ENCODE results near the gene LAMC2. TPM values are rescaled to one million over a fixed set of nuclear protein-coding genes. Genes with fewer than 3 reads are reported as not detected.

LAMC2 gene
- total and polyA plus RNA-seq, 7 donors = 0.25 to 1.3 (median 0.99) TPM

- ATAC-seq (no peak), DNase-seq (no peak)
- no peaks in the 10 kb centered on the region for H3K4me1 ChIP-seq
- H3K9me3 ChIP-seq = no peaks in the 10 kb centered on the region
- peaks cover 0 to 7% (median 3%) of the 10 kb centered on the region in 3 donors for H3K27me3 ChIP-seq (ENCODE audit: insufficient read depth in 3 of 3, low read length in 2 of 3)
- intact Hi-C loops (cut with DNase I) = no loop called here
- TF ChIP-seq CTCF (IDR thresholded peaks at IDR 0.05) = no peak
- H3K4me3 ChIP-seq = no peak overlapping the region
- no peak overlapping the region for H3K27ac ChIP-seq
- 77 to 79% (median 78%) methylated on average over 9 of the region's 9 CpGs for WGBS, 3 donors
- no peaks in the 10 kb centered on the region for H3K36me3 ChIP-seq (ENCODE audit: insufficient read depth in 1 of 2, low read depth in 1 of 2)
These were observed 14.4 kb downstream of the LAMC2 start for GRCh38 chr1:183200451-183200850.

- Histone ChIP-seq H3K4me1 (no peaks in the 10 kb centered on the region), H3K9me3 (no peaks in the 10 kb centered on the region), H3K27me3 (ENCODE audit: insufficient read depth in 3 of 3, low read length in 2 of 3) (peaks cover 0 to 7% (median 3%) of the 10 kb centered on the region in 3 donors), H3K27ac (no peak overlapping the region), H3K4me3 (no peak overlapping the region), H3K36me3 (ENCODE audit: insufficient read depth in 1 of 2, low read depth in 1 of 2) (no peaks in the 10 kb centered on the region)
- TF ChIP-seq CTCF (IDR thresholded peaks at IDR 0.05) = no peak
- 55 to 96% (median 56%) methylated on average over 3 of the region's 3 CpGs for WGBS, 3 donors
- ATAC-seq = no peak
- DNase-seq = no peak
- intact Hi-C loops (cut with DNase I) = no loop called here
These were observed 17.0 kb downstream of the LAMC2 start for GRCh38 chr1:183203094-183203493.

- TF ChIP-seq CTCF (IDR thresholded peaks at IDR 0.05) = no peak
- 48 to 58% (median 52%) methylated on average over 3 of the region's 3 CpGs for WGBS, 3 donors
- Histone ChIP-seq H3K36me3 (ENCODE audit: insufficient read depth in 1 of 2, low read depth in 1 of 2) (no peaks in the 10 kb centered on the region), H3K4me1 (no peaks in the 10 kb centered on the region), H3K27ac (no peak overlapping the region), H3K27me3 (ENCODE audit: insufficient read depth in 3 of 3, low read length in 2 of 3) (peaks cover 0 to 3% (median 0%) of the 10 kb centered on the region in 3 donors), H3K4me3 (no peak overlapping the region), H3K9me3 (no peaks in the 10 kb centered on the region)
- DNase-seq = no peak
- intact Hi-C loops (cut with DNase I) = no loop called here
- ATAC-seq = peak; percentile 30 to 84 (median 78)
These were observed 19.2 kb downstream of the LAMC2 start for GRCh38 chr1:183205196-183205781.

- no peak for TF ChIP-seq CTCF (IDR thresholded peaks at IDR 0.05)
- Histone ChIP-seq H3K36me3 (ENCODE audit: insufficient read depth in 1 of 2, low read depth in 1 of 2) (no peaks in the 10 kb centered on the region), H3K27me3 (ENCODE audit: insufficient read depth in 3 of 3, low read length in 2 of 3) (peaks cover 0 to 3% (median 0%) of the 10 kb centered on the region in 3 donors), H3K9me3 (no peaks in the 10 kb centered on the region), H3K27ac (no peak overlapping the region), H3K4me3 (no peak overlapping the region), H3K4me1 (no peaks in the 10 kb centered on the region)
- ATAC-seq (no peak), DNase-seq (no peak)
- 88 to 93% (median 92%) methylated on average over 6 of the region's 6 CpGs for WGBS, 3 donors
- intact Hi-C loops (cut with DNase I) = no loop called here
These were observed 20.6 kb downstream of the LAMC2 start for GRCh38 chr1:183206538-183207122.

Measured in psoas muscle (tissue), 8 donors.